ENCODE data around the gene ARL15.
A peak's percentile ranks its signal among the peaks of the same experiment; 100 is the strongest.

Gene ARL15

DNA sequence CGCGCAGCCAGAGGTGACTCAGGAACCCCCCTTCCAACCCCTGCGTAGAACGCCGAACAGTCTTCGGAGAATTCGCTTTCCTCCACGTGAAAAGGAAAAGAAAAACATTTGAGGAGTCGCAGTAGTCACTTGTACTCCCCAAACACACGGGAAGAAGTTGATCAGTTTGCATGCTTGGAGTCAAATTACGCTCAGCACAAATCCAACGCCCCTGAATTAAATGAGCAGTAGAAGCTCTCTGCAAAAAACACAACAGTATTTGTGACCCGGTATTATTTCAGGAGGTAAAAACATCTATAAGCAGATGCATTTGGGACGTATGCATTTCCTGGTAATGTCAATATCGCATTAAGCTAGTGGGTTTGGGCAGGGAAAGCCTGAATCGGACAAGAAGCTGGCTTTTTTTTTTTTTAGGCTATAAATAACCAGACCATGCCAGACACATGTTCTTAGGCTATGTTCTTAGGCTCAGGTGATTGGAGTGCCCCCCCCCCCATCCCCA is 854 bp upstream of the ARL15 start:
- Histone ChIP-seq H3K4me1 (ENCODE audit: control insufficient read depth in 1 of 2, insufficient read depth in 1 of 2, low read depth in 1 of 2, low read length in 1 of 2) (peaks cover 23 to 24% of the 10 kb centered on the region in 2 experiments), H3K27me3 (peaks cover 25% of the 10 kb centered on the region), H3K27ac (peak overlapping the region; percentile 82), H3K4me3 (ENCODE audit: low read depth in 1 of 2, low read length in 1 of 2) (peak overlapping the region; percentile 81 to 82), H3K36me3 (no peaks in the 10 kb centered on the region), H3K9me3 (no peaks in the 10 kb centered on the region)
- TF ChIP-seq CTCF (IDR thresholded peaks at IDR 0.05), result no peak

DNA sequence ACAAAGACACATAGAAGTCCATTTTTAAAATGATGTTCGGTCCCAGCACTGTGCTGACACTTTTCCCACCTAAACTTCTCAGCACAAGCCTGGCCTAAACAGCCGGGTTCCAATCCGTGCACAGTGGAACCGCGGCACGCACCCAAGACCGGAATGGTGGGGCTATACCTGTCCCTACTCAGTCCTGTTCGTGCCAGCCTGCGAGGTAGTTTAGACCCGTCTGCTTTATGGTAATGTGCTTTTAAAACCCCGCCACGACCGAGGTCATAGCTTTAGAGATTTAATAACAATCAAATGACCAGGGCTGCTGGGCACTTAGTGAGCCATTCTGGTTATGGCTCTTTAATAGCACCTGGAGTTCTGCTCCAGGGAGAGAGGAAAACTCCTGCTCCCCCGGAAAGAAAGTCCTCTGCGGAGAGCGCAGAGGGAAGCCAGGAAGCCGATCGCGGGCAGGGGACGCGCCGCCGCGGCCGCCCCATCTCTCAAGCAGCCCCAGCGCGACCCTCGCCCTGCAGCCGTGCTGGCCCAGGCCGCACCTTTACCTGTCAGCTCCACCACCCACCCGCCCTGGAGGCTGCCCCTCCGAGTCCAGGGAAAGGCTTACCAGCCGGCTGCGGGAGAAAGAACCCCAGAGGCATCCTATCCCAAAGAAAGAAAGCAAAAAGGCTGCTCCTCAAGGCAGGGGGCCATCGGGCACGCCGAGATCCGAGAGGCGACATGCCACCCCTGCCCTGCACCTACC is 511 bp downstream of the ARL15 start:
- H3K9me3 ChIP-seq, result no peaks in the 10 kb centered on the region
- H3K4me1 ChIP-seq (ENCODE audit: control insufficient read depth in 1 of 2, insufficient read depth in 1 of 2, low read depth in 1 of 2, low read length in 1 of 2), result peaks cover 23 to 24% of the 10 kb centered on the region in 2 experiments

DNA sequence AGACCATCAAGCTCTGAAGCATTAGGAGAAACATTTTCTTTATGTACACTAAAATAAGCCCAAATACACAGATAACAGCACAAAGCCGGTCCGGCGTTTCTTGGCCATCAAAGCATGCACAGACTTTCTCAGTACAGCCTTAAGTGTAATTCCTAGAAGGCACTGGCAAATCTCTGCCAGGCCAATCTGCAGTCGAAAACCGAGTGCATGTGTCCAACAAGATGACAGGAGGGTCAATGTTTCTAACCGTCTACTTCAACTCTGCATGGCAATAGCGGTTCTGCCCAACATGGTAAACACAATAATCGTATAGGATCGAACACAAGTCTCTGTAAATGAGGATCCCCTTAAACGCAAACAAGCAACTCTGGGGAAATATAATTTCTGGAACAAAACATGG is 1.1 kb downstream of the ARL15 start:
- Histone ChIP-seq H3K36me3 (no peaks in the 10 kb centered on the region), H3K4me1 (ENCODE audit: control insufficient read depth in 1 of 2, insufficient read depth in 1 of 2, low read depth in 1 of 2, low read length in 1 of 2) (peaks cover 27 to 29% of the 10 kb centered on the region in 2 experiments), H3K4me3 (ENCODE audit: low read depth in 1 of 2, low read length in 1 of 2) (peak overlapping the region; percentile 81 to 82), H3K27me3 (peaks cover 14% of the 10 kb centered on the region), H3K9me3 (no peaks in the 10 kb centered on the region), H3K27ac (no peak overlapping the region)
- no peak for TF ChIP-seq CTCF (IDR thresholded peaks at IDR 0.05)

More for the DNA sequence above, 511 bp downstream of the ARL15 start:
- peak overlapping the region; percentile 82 for H3K27ac ChIP-seq
- TF ChIP-seq CTCF (IDR thresholded peaks at IDR 0.05), result no peak
- H3K4me3 ChIP-seq (ENCODE audit: low read depth in 1 of 2, low read length in 1 of 2), result peak overlapping the region; percentile 81 to 82
- H3K36me3 ChIP-seq, result no peaks in the 10 kb centered on the region
- peaks cover 14% of the 10 kb centered on the region for H3K27me3 ChIP-seq

GRCh38 chr5:54307583-54307982 is 2.8 kb downstream of the ARL15 start:
- Histone ChIP-seq H3K36me3 (no peaks in the 10 kb centered on the region), H3K4me1 (ENCODE audit: control insufficient read depth in 1 of 2, insufficient read depth in 1 of 2, low read depth in 1 of 2, low read length in 1 of 2) (peaks cover 39% of the 10 kb centered on the region in 2 experiments), H3K4me3 (ENCODE audit: low read depth in 1 of 2, low read length in 1 of 2) (no peak overlapping the region), H3K27ac (no peak overlapping the region), H3K27me3 (no peaks in the 10 kb centered on the region), H3K9me3 (no peaks in the 10 kb centered on the region)
- no peak for TF ChIP-seq CTCF (IDR thresholded peaks at IDR 0.05)

- Histone ChIP-seq H3K9me3 (no peaks in the 10 kb centered on the region), H3K27ac (no peak overlapping the region), H3K36me3 (no peaks in the 10 kb centered on the region), H3K4me3 (ENCODE audit: low read depth in 1 of 2, low read length in 1 of 2) (no peak overlapping the region), H3K4me1 (ENCODE audit: control insufficient read depth in 1 of 2, insufficient read depth in 1 of 2, low read depth in 1 of 2, low read length in 1 of 2) (peaks cover 42 to 44% of the 10 kb centered on the region in 2 experiments), H3K27me3 (no peaks in the 10 kb centered on the region)
- TF ChIP-seq CTCF (IDR thresholded peaks at IDR 0.05), result no peak
These were observed 3.5 kb downstream of the ARL15 start for GRCh38 chr5:54306893-54307292.

Measured in neutrophil (primary cell).